Measurements from ENCODE around the gene TJP1. TPM values are rescaled to one million over a fixed set of nuclear protein-coding genes. Genes with fewer than 3 reads are reported as not detected.

The TJP1 gene
- total and polyA plus RNA-seq, 9 of the 15 experiments (the other 6 are each of a cell fraction or from before 2014, with no cell fraction given), result 9.1 to 39.3 (median 28.0) TPM

DNA sequence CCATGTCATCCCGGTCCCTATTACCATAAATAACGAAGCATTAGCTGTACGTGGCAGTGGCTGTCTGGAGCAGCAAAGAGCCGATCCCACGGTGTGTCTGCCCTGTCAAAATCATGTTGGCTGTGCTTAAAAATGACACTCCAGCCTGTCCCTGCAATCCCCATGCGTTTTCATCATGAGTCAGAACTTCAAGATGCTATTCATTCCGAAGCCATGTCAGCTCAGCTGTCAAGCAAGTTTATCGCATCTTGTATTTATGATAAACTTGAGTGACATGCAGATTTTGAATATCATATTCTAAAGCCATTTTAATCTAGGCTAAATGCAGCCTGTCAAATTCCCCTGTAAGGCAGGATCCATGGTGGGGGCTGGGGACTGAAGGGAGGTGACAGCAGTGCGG, 152.4 kb downstream of the TJP1 start:
- intact Hi-C loops (cut with micrococcal nuclease), result no loop called here
- Histone ChIP-seq H4K20me1 (replicated peaks; ENCODE audit: control insufficient read depth, insufficient read depth, low read length) (no peaks in the 10 kb centered on the region), H3K27ac (ENCODE audit: extremely low read depth, low read depth, low read length) (no peak overlapping the region), H3K36me3 (ENCODE audit: control insufficient read depth, insufficient read depth, low read length) (no peaks in the 10 kb centered on the region), H3K9ac (ENCODE audit: insufficient read depth in 1 of 2, low read depth in 2 of 2, low read length in 2 of 2) (no peak overlapping the region), H3K4me1 (replicated peaks in 1 of 2; ENCODE audit: control insufficient read depth in 2 of 2, insufficient read depth in 2 of 2, low read length in 2 of 2) (peaks cover 7 to 14% of the 10 kb centered on the region in 2 experiments), H2AFZ (ENCODE audit: low read depth, low read length) (no peak overlapping the region), H3K4me2 (ENCODE audit: insufficient read depth, low read length) (no peak overlapping the region), H3K4me3 (no peak overlapping the region), H3K9me3 (replicated peaks; ENCODE audit: control insufficient read depth, insufficient read depth, low read depth, low read length) (no peaks in the 10 kb centered on the region), H3K9me1 (ENCODE audit: control insufficient read depth, insufficient read depth, low read length) (no peaks in the 10 kb centered on the region), H3K79me2 (ENCODE audit: control insufficient read depth, insufficient read depth, low read length) (no peaks in the 10 kb centered on the region), H3K27me3 (ENCODE audit: control insufficient read depth in 2 of 2, insufficient read depth in 2 of 2, low read length in 2 of 2) (peaks cover 2 to 11% of the 10 kb centered on the region in 2 experiments; a peak in 4 of 5 replicates)
- no peak for DNase-seq (ENCODE audit: extremely low read depth in 1 of 4, low spot score in 3 of 4)
- no peak for ATAC-seq
- in situ Hi-C loops (cut with MboI), result loop anchor here (10.0 kb wide), 1 partner anchor 405 kb away; no protein-coding TSS in a partner anchor
- no peak for FAIRE-seq
- ChIA-PET POLR2A (interaction anchor here (0.7 kb wide), 1 partner anchor 212 kb away, joined by 3 read pairs; no protein-coding TSS in a partner anchor), CTCF (ENCODE audit: low intra/inter-chr PET ratio) (no interaction called here)
- 4% methylated on average over 9 of the region's 9 CpGs for WGBS (ENCODE audit: insufficient coverage, low coverage, missing lambda C conversion rate)
- no peak for TF ChIP-seq TARDBP (IDR thresholded peaks at IDR 0.05)
- TF ChIP-seq, protein P1, sequence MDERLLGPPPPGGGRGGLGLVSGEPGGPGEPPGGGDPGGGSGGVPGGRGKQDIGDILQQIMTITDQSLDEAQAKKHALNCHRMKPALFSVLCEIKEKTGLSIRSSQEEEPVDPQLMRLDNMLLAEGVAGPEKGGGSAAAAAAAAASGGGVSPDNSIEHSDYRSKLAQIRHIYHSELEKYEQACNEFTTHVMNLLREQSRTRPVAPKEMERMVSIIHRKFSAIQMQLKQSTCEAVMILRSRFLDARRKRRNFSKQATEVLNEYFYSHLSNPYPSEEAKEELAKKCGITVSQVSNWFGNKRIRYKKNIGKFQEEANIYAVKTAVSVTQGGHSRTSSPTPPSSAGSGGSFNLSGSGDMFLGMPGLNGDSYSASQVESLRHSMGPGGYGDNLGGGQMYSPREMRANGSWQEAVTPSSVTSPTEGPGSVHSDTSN (CRISPR knock-in tag; IDR thresholded peaks at IDR 0.05; ENCODE audit: low read depth), result no peak
- TF ChIP-seq, protein P1 (tag; conservative IDR thresholded peaks at IDR 0.05; ENCODE audit: low read depth), result peak; percentile 86
- TF ChIP-seq, protein P2, sequence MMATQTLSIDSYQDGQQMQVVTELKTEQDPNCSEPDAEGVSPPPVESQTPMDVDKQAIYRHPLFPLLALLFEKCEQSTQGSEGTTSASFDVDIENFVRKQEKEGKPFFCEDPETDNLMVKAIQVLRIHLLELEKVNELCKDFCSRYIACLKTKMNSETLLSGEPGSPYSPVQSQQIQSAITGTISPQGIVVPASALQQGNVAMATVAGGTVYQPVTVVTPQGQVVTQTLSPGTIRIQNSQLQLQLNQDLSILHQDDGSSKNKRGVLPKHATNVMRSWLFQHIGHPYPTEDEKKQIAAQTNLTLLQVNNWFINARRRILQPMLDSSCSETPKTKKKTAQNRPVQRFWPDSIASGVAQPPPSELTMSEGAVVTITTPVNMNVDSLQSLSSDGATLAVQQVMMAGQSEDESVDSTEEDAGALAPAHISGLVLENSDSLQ (IDR thresholded peaks at IDR 0.05), result peak; percentile 84
- peak; percentile 67 for TF ChIP-seq MEIS2 (IDR thresholded peaks at IDR 0.05; ENCODE audit: partially characterized antibody)
- TF ChIP-seq CSDE1 (IDR thresholded peaks at IDR 0.05), result no peak
- TF ChIP-seq FOSL1 (tag; conservative IDR thresholded peaks at IDR 0.05), result peak; percentile 31
- TF ChIP-seq ZC3H11A (IDR thresholded peaks at IDR 0.05; ENCODE audit: low read depth, low read length), result no peak
- TF ChIP-seq YY1 (IDR thresholded peaks at IDR 0.05; ENCODE audit: borderline replicate concordance in 1 of 3, control insufficient read depth in 1 of 3, extremely low read depth in 1 of 3, insufficient read depth in 3 of 3, insufficient read length in 1 of 3, insufficient replicate concordance in 2 of 3, low read depth in 1 of 3, low read length in 2 of 3), result no peak
- no TSS peak for BruUV-seq (replicated peaks)
